ENCODE results near the gene BFSP1.

Gene BFSP1

DNA sequence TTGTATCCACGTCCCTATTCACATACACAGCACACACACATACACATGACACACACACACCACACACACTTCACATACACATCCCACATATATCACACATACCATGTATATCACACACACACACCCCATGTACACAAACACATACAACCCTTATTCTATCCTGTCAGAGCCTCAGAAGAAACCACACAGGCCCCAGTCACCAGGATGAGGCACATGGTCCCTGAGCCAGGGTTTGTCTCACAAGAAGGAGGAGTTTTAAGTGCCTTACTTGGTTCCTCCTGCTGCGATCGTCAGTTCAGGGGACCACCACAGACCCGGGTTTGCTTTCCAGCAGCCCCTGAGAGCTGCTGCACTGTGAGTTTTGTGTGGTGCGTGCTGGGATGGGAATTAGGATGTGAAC, 23.6 kb downstream of the BFSP1 start:
- DNase-seq (ENCODE audit: low read depth): no peak
- TF ChIP-seq CTCF (conservative IDR thresholded peaks at IDR 0.05; ENCODE audit: control insufficient read depth, insufficient read depth, low read depth, low read length): no peak
- no peak overlapping the region for H3K4me3 ChIP-seq (ENCODE audit: control insufficient read depth, low read depth, low read length)

GRCh38 chr20:17507032-17507431, 24.1 kb downstream of the BFSP1 start:
- no peak for DNase-seq (ENCODE audit: low read depth)
- no peak overlapping the region for H3K4me3 ChIP-seq (ENCODE audit: control insufficient read depth, low read depth, low read length)
- TF ChIP-seq CTCF (conservative IDR thresholded peaks at IDR 0.05; ENCODE audit: control insufficient read depth, insufficient read depth, low read depth, low read length): no peak

DNA sequence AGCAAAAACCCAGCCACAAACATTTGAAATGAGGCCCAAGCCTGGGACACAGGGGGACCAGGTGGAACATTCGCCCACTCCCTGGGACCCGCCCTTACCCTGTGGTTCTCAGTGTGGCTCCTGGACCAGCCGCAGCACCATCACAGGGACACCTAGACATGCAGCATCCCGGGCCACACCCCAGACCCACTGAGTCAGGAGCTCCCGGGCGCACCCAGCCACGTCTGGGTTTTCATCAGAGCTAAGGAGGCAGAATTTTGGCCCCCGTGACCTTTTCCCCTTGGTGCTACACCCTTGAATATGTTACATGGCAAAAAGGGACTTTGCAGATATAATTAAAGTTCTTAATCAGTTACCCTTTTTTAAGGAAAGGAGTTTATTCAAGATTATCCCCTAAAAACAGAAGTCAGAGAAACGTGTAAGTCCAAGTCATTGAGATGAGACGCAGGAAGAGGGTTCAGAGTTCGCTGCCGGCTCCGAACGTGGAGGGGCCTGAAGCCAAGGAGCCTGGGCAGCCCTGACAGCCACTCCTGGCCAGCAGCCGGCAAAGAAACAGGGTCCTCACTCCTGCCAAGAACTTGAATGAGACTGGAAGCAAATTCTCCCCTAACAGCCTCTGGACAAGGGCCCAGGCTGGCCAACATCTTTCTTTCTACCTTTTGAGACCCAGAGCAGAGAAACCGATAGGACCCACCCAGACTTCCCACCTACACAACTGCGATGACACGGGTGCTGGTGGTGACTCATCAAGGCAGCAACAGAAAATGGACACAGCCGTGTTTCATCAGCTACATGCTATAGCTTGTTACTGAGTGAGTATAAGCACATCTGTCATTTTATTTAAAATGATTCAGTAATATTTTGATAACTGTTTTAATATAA, 25.3 kb downstream of the BFSP1 start:
- TF ChIP-seq CTCF (conservative IDR thresholded peaks at IDR 0.05; ENCODE audit: control insufficient read depth, insufficient read depth, low read depth, low read length): no peak
- DNase-seq (ENCODE audit: low read depth): peak; percentile 70
- H3K4me3 ChIP-seq (ENCODE audit: control insufficient read depth, low read depth, low read length): peak overlapping the region; percentile 45

DNA sequence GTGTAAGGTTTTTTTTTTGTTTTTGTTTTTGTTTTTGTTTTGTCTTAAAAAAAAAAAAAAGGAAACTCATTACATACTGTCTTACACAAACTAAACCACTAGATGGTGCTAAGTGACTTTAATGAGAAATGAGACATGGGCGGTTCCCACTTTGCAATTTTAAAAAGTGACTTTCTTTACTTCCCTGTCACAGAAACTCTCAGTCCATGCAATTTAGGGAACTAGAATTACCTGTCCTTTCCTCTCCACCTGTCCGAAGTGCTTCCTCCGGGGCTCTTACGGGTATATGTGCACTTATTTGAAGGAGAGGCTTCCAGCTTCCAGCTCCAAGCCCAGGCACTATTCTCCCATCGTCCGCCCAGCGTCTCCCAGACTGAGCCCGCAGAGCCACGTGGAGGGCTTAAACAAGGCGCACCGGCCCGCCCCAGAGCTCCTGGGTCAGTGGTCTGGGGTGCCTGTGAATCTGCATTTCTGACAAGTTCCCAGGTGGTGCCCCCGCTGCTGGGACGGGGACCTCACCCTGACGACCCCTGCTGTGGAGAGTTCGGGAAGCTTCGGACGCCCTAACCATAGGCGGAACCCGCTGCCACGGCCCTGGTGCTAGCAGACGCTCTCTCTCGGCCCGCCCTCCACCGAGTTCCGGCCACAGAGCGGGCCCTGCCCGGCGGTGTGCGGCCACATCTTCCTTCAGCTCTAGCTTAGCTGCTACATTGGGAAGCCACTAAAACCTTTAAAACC, 26.1 kb downstream of the BFSP1 start:
- DNase-seq (ENCODE audit: low read depth): peak; percentile 69
- TF ChIP-seq CTCF (conservative IDR thresholded peaks at IDR 0.05; ENCODE audit: control insufficient read depth, insufficient read depth, low read depth, low read length): peak; percentile 54
- H3K4me3 ChIP-seq (ENCODE audit: control insufficient read depth, low read depth, low read length): peak overlapping the region; percentile 45

DNA sequence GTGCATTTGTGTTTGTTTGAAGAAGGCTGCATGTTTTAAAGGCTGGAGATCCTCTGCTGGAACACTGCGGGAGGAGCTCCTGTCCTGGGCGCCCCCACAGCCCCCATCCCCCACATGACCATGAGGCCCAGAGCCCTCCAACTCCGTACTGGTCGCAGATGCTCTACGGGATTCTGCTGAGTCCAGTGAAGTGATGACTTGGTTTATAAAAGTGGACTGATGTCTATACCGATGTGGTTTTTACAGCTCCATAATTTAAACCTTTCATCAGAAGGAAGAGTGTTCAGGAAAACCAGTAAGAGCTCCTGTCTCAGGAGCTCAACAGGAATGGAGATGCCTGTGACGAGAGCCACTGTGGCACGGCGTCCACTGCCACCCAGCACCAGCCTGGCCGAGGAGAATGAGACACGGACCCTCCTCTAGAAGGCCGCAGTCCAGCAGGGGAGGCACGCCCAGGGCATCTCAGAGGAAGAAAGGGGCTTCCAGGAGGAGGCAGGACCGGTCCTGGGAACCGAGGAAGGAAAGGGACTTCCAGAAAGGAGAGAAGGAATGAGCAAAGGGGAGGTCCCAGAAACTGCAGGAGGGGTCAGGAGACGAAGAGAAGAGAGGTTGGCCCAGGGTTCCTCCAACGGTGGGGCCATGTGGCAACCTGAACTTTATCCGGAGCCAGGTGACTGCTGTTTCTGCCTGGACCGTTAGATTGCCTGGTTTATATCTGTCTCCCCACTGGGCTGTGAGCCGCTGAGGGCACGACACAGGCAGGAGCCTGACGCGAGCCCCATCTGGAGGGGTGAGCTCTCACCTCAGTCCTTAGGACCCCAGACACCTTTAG, 26.9 kb downstream of the BFSP1 start:
- no peak overlapping the region for H3K4me3 ChIP-seq (ENCODE audit: control insufficient read depth, low read depth, low read length)

More for the DNA sequence above, 26.9 kb downstream of the BFSP1 start:
- DNase-seq (ENCODE audit: low read depth): no peak
- no peak for TF ChIP-seq CTCF (conservative IDR thresholded peaks at IDR 0.05; ENCODE audit: control insufficient read depth, insufficient read depth, low read depth, low read length)

Measured in fibroblast of mammary gland (primary cell).